NCI-H1694 treated with DMSO at 0.1 percent for 48 hours (cell line): ENCODE measurements around the gene CPEB3.
"Not testable (repeated sequence)": the region's sequence is repeated elsewhere in the genome, so short reads cannot be mapped to it uniquely, and the experiment has no call there.

ENCODE experiments used
- DNase-seq: peaks from one replicate; lab custom pipeline; 2025; lab: John Stamatoyannopoulos, UW

CPEB3 gene

GRCh38 chr10:92031580-92031979, 259.3 kb downstream of the CPEB3 start:
- no peak for DNase-seq

- no peak for DNase-seq
Measured at GRCh38 chr10:92027141-92027540, 263.7 kb downstream of the CPEB3 start.

- not testable (repeated sequence) for DNase-seq
Measured at GRCh38 chr10:92025340-92025739, 265.5 kb downstream of the CPEB3 start.

- no peak for DNase-seq
Measured at GRCh38 chr10:92024700-92025099, 266.2 kb downstream of the CPEB3 start.

- no peak for DNase-seq
Measured at GRCh38 chr10:92014620-92015019, 276.3 kb downstream of the CPEB3 start.

- DNase-seq, result no peak
Measured at GRCh38 chr10:92011560-92012214, 279.2 kb downstream of the CPEB3 start.

- no peak for DNase-seq
Measured at GRCh38 chr10:92010047-92010735, 280.7 kb downstream of the CPEB3 start.

- DNase-seq, result no peak
Measured at GRCh38 chr10:92009445-92009844, 281.4 kb downstream of the CPEB3 start.

GRCh38 chr10:92005978-92006377, 284.9 kb downstream of the CPEB3 start:
- DNase-seq, result no peak

GRCh38 chr10:92003258-92003657, 287.6 kb downstream of the CPEB3 start:
- no peak for DNase-seq

GRCh38 chr10:92001995-92002394, 288.9 kb downstream of the CPEB3 start:
- no peak for DNase-seq

- DNase-seq, result no peak
Measured at GRCh38 chr10:92001581-92001980, 289.3 kb downstream of the CPEB3 start.
